ES-I3 (cell line): Measurements from ENCODE around the gene LRCOL1.

Experiments
- H3K36me3 ChIP-seq: 2 replicates; pipeline ENCODE4 v1.6.1; 2013; ENCODE audit warnings: mild to moderate bottlenecking, low read length, control low read depth, moderate library complexity; ENCODE audit not compliant: insufficient read depth
- H3K4me1 ChIP-seq: 2 replicates; pipeline ENCODE4 v1.6.1; 2013; ENCODE audit warnings: mild to moderate bottlenecking, control low read depth, low read length; ENCODE audit not compliant: insufficient read depth
- H3K9ac ChIP-seq: 2 replicates; pipeline ENCODE4 v1.6.1; 2013; ENCODE audit warnings: low read depth, mild to moderate bottlenecking, low read length, moderate library complexity
- H3K9me3 ChIP-seq: 2 replicates; pipeline ENCODE4 v1.6.1; 2013; ENCODE audit warnings: mild to moderate bottlenecking, low read length, moderate library complexity; ENCODE audit not compliant: control insufficient read depth, insufficient read depth

The LRCOL1 gene

DNA sequence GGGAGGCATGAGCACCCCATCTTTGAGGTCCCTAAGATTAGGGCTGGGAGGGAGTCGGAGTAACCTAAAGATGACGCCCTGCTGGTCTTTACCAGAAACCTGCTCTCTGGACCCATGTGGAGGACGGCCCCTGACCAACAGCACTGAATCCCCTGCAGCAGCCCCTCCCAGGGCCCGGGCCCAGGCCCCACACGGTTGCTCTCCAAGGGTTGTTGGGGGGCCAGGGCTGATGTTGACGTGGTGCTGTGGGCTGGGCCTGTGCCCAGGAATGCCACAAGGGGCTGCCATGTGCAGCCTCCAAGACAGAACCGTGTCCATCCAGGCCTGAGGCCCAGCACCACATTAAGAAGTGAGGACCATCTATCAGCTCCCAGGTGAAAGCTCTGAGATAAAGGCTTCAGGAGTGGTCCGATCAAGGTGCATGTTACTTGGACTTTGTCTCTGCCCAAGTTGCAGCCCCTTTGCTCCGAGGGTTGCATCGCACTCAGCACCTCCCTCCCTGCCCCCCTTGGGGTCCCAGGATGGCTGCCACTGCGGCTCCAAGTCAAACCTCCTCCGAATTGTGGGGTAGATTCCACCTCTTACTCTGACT is 29.6 kb downstream of the LRCOL1 start:
- Histone ChIP-seq H3K4me1 (no peaks in the 10 kb centered on the region), H3K9me3 (no peaks in the 10 kb centered on the region), H3K36me3 (peaks cover 4% of the 10 kb centered on the region), H3K9ac (no peak overlapping the region)

DNA sequence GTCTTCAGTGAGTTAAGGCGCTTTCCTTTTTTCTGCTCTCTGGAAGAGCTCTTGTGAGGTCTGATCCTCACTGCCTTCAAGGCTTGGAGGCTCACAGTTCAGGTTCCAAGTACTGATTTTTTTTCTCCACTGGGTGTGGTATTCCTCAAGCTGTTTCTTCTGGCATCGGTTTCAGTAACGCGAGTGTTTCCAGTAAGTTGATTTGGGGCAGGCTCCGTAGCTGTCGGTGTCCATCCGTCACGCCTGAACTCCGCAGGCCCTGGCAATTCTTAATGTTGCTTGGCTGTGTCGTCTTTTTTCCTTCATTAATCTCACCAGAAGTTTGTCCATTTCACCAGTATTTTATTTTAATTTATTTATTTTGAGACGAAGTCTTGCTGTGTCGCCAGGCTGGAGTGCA is 30.6 kb downstream of the LRCOL1 start:
- Histone ChIP-seq H3K9me3 (no peaks in the 10 kb centered on the region), H3K9ac (no peak overlapping the region), H3K36me3 (peaks cover 4% of the 10 kb centered on the region)

DNA sequence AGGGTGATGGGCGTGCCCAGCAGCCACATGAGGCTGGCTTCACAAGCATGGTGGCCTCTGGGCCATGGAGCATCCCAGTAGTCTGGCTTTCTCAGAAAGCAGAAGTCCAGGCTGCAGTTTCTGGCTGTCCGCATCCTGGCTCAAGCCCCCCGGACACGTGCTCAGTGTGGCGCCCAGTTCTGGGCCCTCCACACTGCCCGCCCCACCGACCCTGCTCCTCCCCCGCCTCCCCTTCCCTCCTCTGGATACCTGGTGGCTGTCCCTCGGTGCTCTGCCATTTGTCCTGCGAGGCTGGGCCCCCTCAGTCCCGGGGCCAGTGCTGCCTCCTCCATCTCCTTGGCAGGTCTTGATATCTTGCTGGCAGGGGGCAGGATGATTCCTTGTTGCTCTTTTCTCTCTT is 31.6 kb downstream of the LRCOL1 start:
- H3K4me1 ChIP-seq, result no peaks in the 10 kb centered on the region
- no peak overlapping the region for H3K9ac ChIP-seq
- peaks cover 4% of the 10 kb centered on the region for H3K36me3 ChIP-seq
- no peaks in the 10 kb centered on the region for H3K9me3 ChIP-seq

More for the DNA sequence above, 30.6 kb downstream of the LRCOL1 start:
- H3K4me1 ChIP-seq, result no peaks in the 10 kb centered on the region

DNA sequence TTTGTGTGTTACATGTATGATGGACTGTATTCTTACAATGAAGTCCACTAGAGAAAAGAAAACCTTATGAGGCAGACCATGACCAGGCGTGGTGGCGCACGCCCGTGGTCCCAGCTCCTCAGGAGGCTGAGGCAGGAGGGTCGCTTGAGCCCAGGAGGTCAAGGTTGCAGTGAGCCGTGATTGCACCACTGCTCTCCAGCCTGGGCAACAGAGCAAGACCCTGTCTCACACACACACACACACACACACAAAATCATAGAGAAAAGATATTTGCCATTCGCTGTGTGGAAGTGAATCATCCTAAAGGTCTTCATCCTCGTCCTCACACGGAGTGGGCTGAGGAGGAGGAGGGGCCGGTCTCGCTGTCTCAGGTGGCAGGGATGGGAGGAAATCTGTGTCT is 32.3 kb downstream of the LRCOL1 start:
- H3K36me3 ChIP-seq, result peaks cover 4% of the 10 kb centered on the region
- H3K9ac ChIP-seq, result no peak overlapping the region
- no peaks in the 10 kb centered on the region for H3K4me1 ChIP-seq
- H3K9me3 ChIP-seq, result no peaks in the 10 kb centered on the region

- H3K36me3 ChIP-seq, result peaks cover 4% of the 10 kb centered on the region
- no peak overlapping the region for H3K9ac ChIP-seq
- H3K9me3 ChIP-seq, result no peaks in the 10 kb centered on the region
These were observed 33.0 kb downstream of the LRCOL1 start for GRCh38 chr12:132577191-132577920.

GRCh38 chr12:132576701-132577100 is 33.7 kb downstream of the LRCOL1 start:
- Histone ChIP-seq H3K9ac (no peak overlapping the region), H3K4me1 (no peaks in the 10 kb centered on the region), H3K9me3 (no peaks in the 10 kb centered on the region), H3K36me3 (peaks cover 4% of the 10 kb centered on the region)

More at GRCh38 chr12:132577191-132577920, 33.0 kb downstream of the LRCOL1 start:
- H3K4me1 ChIP-seq, result no peaks in the 10 kb centered on the region

DNA sequence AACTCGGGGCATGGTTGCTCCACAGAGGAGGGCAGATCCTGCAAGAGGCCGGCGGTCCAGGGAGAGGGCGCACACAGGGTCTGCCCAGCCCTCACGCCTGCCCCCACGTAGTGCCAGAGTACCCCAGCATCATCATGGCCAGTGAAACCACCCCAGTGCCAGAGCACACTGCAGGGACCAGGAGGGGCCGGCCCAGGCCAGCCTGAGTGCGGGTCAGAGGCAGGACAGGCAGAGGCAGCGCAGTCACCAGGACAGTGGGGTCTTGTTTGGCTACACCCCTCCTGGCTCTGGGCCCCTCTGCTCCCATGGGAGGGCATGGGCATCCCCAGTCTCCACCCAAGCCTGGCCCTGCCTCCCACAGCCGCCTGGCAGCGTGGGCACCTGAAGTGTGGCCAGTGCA is 34.7 kb downstream of the LRCOL1 start:
- H3K9me3 ChIP-seq, result no peaks in the 10 kb centered on the region
- peaks cover 4% of the 10 kb centered on the region for H3K36me3 ChIP-seq
- H3K4me1 ChIP-seq, result no peaks in the 10 kb centered on the region
- H3K9ac ChIP-seq, result no peak overlapping the region

DNA sequence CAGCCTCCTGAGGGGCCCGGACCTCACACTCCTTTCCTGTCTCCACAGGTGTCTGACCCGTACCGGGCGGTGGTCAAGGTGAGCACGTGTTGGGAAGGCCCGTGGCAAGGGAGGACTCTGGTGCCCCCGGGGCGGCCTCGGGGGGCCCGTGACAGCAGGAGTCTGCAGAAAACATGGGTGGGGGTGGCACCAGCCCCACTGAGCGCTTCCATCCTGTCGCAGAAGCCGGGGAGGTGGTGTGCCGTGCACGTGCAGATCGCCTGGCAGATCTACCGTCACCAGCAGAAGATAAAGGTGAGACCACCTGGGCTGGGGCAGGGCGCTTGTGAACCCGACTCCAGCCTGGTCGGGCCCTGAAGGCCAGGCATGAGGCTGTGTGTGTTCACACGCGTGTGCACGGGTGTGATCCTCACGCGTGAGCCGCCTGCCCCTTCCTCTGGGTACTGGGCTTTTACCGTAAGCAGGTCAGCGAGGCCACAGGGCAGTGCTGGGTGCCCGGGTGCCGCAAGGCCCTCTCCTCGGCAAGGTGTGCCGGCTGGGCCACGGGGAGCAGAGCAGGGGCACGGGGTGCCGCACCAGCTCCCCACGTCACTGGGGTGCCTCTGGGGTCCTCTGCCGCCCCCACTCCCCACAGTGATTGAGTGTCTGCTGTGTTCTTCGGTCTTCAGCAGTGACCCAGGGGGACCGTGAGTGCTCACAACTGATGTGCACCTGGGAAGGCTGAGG is 35.9 kb downstream of the LRCOL1 start:
- no peaks in the 10 kb centered on the region for H3K9me3 ChIP-seq
- no peak overlapping the region for H3K9ac ChIP-seq
- no peaks in the 10 kb centered on the region for H3K4me1 ChIP-seq
- H3K36me3 ChIP-seq, result peaks cover 4% of the 10 kb centered on the region

- H3K4me1 ChIP-seq, result no peaks in the 10 kb centered on the region
- H3K9me3 ChIP-seq, result no peaks in the 10 kb centered on the region
- no peak overlapping the region for H3K9ac ChIP-seq
- peaks cover 4% of the 10 kb centered on the region for H3K36me3 ChIP-seq
These were observed 37.3 kb downstream of the LRCOL1 start for GRCh38 chr12:132572801-132573760.

GRCh38 chr12:132572106-132572505 is 38.3 kb downstream of the LRCOL1 start:
- H3K36me3 ChIP-seq, result no peaks in the 10 kb centered on the region; the same call in 1 of the 2 replicates
- H3K9me3 ChIP-seq, result no peaks in the 10 kb centered on the region

GRCh38 chr12:132571598-132571997 is 38.8 kb downstream of the LRCOL1 start:
- no peaks in the 10 kb centered on the region; the same call in 1 of the 2 replicates for H3K36me3 ChIP-seq
- H3K9ac ChIP-seq, result no peak overlapping the region
- no peaks in the 10 kb centered on the region for H3K4me1 ChIP-seq
- H3K9me3 ChIP-seq, result no peaks in the 10 kb centered on the region

More at GRCh38 chr12:132572106-132572505, 38.3 kb downstream of the LRCOL1 start:
- H3K4me1 ChIP-seq, result no peaks in the 10 kb centered on the region
- H3K9ac ChIP-seq, result no peak overlapping the region

- Histone ChIP-seq H3K9me3 (no peaks in the 10 kb centered on the region), H3K4me1 (no peaks in the 10 kb centered on the region), H3K9ac (no peak overlapping the region), H3K36me3 (no peaks in the 10 kb centered on the region; the same call in 1 of the 2 replicates)
These were observed 39.3 kb downstream of the LRCOL1 start for GRCh38 chr12:132571051-132571450.

DNA sequence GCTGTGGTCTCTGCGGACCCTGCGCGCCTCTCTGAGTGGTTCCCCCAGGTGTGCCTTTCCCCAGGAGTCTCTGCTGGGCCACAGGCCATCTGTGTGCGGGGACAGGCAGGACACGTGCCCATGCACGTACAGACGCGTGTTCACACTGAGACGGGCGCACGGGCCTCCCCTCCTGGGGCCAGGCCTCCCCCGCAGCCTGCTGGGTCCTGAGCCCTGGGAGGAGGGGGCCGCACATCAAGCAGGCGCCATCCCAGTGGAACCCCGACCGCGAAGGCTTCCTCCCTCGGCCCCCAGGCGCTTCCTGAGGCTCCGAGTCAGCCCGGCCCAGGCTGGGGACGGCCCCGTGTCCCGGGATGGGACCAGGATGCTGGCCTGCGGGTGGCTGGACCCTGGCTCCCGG is 39.7 kb downstream of the LRCOL1 start:
- H3K36me3 ChIP-seq, result no peaks in the 10 kb centered on the region
- H3K9ac ChIP-seq, result no peak overlapping the region
- no peaks in the 10 kb centered on the region for H3K9me3 ChIP-seq
- no peaks in the 10 kb centered on the region for H3K4me1 ChIP-seq
